Measurements from ENCODE around the gene VRK3.

VRK3 gene

DNA sequence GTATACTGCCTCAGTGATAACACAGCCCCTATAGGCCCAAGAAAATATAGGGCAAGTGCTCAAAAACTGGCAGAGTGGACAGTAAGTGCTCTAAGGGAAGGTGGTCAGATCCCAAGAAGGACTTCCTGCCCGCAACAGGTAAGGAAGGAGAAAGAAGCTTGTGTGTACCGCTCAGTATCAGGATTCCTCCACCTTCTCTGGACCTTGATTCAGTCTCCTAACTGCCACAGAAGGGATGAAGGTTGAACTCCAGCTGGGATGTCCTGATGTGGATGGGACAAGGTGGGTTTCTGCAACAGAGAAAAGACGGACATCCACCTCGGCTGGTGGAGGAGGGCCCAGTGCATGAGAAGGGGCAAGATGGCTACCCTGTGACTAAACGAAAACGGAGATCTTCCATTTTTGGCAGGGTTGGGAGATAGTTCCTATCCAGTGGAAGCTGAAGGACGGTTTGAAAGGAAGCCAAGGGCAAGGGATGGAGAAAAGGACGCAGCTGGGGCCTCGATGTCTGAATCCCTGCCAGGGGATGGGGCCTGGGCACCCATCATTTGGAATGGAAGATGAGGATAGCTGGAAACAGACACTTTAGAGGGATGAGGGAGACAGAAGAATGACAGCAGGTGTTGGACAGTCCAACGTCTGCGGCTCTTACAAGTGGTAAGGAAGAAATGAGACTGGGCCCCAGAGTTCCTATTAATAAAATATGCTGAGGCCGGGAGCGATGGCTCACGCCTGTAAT lies 97.5 kb downstream of the VRK3 start:
- DNase-seq = no peak

DNA sequence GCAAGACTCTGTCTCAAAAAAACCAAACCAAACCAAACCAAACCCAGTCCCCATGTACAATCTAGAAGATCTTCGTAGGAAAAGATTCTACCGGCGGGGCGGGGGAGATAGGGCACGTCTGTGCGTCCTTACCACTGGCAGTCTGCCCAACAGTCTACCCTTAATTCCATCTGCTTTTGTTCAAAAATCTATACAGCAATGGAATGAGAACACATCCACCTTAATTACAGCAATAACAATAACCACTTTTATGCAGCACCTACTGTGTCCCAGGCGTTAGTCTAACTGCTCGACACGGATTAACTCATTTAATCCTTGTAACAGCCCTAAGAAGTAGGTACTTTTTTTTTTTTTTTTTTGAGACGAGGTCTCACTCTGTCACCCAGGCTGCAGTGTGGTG lies 98.7 kb downstream of the VRK3 start:
- no peak for DNase-seq

Data from NCI-H226 (cell line).